NCI-H187 treated with DMSO at 0.1 percent for 48 hours (cell line): ENCODE results near the gene ADAD1.
"Not testable (repeated sequence)": the region's sequence is repeated elsewhere in the genome, so short reads cannot be mapped to it uniquely, and the experiment has no call there.

Source experiments
- DNase-seq: peaks from one replicate; lab custom pipeline; 2025; lab: John Stamatoyannopoulos, UW

The ADAD1 gene

DNA sequence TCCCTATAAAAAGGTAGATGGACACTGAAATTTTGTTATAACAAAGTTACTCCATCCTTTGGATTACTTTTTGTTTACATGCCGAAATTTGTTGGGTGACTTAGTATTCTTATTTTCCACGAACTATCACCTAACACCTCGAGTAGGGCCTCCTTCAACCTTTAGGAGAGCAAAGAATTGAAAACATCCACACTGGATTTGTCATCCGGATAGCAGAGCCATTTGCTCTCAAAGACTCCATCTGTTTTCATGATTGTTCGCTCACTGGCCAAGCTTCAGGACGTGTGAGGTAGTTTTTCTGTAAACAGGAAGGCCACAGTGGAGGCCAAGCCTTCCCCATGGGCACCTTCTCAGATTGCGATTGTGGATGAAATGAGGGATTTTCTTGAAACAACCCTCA is at the start of gene ADAD1:
ADAD1 (plus strand) TSS at position 301 of the 400 bp plus-strand sequence. CDS start 1,059 bp downstream, outside the sequence.
- no peak for DNase-seq

DNA sequence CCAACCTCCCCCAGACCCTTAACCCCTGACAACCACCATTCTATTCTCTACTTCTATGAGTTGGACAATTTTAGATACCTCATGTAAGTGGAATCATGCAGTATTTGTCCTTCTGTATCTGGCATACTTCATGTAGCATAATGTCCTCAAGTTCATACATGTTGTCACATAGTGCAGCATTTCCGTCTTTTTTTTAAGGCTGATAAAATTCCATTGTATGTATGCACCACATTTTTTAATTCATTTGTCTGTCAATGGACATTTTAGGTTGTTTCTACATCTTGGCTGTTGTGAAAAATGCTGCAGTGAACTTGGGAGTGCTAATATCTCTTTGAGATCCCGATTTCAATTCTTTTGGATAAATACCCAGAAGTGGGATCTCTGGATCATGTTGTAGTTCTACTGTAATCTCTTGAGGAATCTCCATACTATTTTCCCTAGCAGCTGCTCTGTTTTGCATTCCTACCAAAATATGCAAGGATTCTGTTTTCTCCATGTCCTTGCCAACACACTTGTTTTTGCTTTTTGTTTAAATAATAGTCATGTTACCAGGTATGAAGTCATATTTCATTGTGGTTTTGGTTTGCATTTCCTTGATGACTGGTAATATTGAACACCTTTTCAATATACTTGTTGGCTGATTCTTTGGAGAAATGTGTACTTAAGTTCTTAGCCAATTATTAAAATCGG is 48.8 kb upstream of the ADAD1 start:
- no peak for DNase-seq

- no peak for DNase-seq
These were observed 47.6 kb upstream of the ADAD1 start for GRCh38 chr4:122331195-122331594.

DNA sequence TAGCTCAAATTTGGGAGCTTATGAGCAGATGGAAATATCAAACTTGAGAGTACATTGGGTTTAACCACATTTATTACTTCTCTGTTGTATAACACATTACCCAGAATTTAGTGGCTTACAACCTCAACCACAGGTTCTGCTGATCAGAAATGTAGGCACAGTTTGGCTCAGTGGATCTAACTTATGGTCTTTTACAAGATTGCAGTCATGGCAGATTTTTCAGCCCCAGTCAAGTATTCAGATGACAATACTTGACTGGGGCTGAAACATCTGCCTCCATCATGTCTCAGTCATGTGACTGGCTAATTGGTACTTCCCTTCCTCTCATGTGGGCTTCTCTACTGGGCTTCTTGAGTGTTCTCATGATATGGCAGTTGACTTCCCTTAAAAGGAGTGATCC is 44.0 kb upstream of the ADAD1 start:
- DNase-seq = no peak

DNA sequence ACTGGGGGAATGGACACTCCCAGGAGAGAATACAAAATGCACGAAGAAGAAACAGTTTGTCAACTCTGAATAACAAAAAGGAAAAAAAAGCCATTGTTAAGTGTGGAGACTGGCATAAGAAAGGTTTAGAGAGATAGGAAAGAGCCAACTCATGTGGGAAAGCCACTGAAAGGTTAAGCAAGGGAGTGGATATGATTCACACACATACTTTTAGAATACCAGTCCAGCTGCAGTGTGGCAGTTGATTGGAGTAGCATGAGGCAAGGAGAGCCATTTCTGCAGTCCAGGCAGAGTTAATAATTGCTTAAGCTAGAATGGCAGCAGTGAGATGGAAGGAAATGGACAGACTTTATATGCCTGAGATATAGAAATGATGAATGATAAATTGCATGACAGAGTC is 36.9 kb upstream of the ADAD1 start:
- no peak for DNase-seq

DNA sequence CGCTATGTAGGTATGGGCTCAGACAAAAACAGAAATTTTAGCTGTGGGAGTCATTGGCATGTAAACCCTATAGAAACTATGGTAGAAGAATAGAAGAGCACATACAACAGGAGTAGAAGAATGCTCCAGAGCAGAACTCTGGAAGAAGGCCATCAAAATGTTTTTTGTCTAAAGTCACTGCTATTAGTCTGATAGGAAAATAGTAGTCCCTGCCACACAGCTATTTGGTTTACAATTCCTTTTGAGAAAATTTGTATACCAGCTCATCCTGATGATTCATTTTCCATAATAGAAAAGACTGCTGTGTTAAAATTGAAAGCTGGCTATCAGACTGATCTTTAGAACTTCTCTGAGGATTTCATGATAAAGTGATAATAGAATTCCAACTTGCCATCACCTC is 32.8 kb upstream of the ADAD1 start:
- no peak for DNase-seq

DNA sequence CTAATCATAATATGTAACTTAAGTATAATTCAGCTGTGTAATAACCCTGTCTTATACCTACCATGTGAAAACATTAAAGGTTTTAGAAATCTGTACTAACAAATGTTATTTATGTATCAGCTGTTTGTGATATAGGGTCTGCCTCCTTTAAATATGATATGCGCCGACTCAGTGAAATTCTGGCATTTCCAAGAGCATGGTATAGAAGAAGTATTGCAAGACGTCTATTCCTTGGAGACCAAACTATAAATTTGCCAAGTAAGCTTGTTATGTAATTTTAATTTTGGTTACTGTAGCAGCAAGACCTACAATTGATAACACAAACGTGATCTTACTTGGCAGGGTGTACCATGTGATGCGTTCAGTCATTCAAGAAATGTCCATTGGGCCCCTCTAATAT is 32.3 kb upstream of the ADAD1 start:
- DNase-seq = no peak

- DNase-seq = no peak
These were observed 22.4 kb upstream of the ADAD1 start for GRCh38 chr4:122356317-122356808.

DNA sequence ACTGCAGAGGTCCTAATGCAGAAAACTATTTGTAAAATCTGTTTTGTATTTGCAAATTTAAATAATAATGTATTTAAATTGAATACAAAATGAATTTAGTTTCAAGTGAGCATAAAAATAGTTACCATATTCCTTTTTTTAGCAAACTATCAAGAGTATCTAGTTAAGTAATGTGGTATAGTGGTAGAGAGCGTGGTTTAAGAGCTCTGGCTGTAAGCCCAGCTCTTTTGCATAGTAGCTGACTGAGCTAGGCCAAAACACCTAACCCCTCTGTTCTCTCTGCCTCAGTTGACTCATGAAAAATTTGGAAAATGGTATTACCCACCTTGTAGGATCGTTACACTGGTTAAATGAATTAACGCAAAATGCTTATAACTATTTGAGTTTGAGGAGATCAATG is 18.1 kb upstream of the ADAD1 start:
- no peak for DNase-seq

DNA sequence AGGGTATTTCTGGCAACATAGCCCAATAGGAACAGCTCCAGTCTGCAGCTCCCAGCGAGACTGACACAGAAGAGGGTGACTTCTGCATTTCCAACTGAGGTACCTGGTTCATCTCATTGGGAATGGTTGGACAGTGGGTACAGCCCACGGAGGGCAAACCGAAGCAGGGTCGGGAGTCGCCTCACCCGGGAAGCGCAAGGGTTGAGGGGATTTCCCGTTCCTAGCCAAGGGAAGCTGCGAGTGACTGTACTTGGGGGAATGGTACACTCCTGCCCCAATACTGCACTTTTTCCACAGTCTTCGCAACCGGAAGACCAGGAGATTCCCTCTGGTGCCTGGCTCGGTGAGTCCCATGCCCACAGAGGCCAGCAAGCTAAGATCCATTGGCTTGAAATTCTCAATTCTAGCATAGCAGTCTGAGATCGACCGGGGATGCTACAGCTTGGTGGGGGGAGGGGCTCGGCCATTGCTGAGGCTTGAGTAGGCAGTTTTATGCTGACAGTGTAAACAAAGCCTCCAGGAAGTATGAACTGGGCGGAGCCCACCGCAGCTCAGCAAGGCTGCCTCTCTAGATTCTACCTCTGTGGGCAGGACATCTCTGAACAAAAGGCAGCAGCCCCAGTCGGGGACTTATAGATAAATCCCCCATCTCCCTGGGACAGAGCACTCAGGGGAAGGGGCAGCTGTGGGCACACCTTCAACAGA is 14.0 kb upstream of the ADAD1 start:
- no peak for DNase-seq

GRCh38 chr4:122368786-122369185 is 10.0 kb upstream of the ADAD1 start:
- DNase-seq = not testable (repeated sequence)

DNA sequence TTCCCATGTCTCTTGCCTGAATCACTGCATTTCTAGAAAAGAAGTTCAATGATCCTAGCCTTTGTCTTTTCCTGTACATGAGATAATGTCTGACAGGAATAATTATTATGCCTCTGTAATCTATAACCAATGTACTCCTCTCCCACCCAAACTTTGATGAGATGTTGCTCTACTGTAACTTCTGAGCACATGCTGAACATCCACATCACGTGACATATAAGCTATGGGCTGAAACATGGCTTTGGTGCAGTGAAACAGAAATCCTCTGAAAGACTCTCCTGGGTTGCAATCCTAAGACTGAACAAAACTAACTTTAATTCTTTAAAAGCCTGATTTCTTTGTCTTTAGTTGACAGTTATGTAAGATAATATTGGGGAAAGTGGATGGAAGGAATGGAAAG is 1.5 kb upstream of the ADAD1 start:
- no peak for DNase-seq

GRCh38 chr4:122379239-122379638 is 428 bp downstream of the ADAD1 start:
- DNase-seq = no peak

DNA sequence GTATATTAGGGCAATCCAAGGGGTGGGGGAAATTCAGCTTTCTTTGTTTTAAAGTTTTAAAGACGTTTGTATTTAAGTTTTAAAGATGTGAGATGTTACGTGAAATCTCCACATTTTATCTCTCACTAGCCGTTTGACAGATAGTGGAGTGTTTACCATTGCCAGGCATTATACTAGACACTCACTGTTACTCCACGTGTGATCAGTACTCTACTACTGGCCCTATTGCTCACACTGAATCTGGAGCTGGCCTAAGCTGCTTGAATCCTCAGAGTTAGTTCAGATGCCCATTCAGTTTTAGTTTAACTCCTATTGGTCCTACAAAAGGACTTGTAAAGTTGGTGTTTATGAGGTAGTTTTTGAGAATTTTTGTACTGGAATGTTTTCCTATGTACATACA is 4.5 kb downstream of the ADAD1 start:
- DNase-seq = no peak

DNA sequence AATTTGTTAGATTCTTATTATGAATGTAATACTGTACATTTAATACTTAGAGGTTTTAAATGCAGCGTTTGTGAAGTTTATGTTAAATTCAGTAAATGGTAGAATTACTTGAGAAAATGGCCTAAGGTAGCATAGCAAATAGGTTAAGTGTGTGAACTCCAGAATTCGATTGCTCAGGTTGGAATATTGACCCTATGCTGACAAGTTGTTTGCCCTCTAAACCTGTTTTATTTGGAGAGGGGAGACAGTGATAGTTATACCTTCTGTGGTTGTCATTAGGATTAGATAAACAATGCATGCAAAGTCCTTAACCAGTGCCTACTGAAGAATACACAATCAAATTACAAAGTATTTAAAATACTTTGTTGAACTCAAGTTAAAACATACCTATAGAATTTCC is 5.4 kb downstream of the ADAD1 start:
- DNase-seq = no peak

DNA sequence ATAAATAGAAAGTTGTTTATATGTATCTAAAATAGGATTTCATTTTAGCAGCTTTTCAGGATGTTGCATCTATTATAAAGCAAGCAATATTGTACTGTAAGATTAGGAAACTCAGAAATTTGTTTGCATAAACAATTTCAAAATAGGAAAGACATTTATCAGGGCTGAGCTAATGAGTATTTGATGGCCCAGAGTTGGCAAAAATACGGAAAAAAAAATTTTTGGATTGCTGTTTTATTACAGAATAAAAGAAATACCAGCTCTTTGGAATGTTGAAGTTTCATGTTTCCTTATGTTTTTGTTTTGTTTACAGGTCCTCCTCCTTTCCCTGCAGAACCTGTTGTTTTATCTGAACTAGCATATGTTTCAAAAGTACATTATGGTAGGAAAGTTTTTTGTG is 14.5 kb downstream of the ADAD1 start:
- DNase-seq = no peak

DNA sequence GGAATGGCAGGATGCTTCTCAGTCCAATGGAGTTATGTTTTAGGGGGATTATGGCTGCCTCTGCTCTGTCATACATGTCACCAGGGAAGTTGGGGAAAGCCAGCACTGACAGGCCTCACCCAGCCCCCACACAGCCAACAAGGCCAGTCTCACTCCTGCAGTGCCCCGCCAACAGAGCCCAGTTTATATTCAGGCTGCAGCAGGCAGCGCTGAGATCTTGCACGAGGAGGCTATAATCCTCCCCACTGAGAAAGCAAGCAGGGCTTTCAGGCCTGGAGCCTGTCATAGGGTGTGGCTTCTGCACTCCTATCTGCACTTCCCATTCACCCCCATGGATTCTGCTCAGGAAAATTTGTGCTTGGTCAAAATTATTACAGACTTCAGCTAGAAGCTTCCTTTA is 25.1 kb downstream of the ADAD1 start:
- no peak for DNase-seq

DNA sequence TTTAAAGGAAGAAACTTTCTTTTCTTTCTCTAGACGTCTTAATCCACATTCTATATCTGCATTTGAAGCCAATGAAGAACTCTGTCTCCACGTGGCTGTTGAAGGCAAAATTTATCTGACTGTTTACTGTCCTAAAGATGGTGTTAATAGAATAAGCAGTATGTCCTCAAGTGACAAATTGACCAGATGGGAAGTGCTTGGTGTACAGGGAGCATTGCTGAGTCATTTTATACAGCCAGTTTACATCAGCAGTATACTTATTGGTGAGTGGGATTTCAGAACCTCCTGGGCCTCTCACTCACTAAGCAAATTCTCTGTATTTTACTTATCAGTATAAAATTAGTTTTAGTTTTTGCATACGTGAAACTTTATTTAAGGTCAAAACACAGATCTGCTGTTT is 33.7 kb downstream of the ADAD1 start:
- DNase-seq = no peak

DNA sequence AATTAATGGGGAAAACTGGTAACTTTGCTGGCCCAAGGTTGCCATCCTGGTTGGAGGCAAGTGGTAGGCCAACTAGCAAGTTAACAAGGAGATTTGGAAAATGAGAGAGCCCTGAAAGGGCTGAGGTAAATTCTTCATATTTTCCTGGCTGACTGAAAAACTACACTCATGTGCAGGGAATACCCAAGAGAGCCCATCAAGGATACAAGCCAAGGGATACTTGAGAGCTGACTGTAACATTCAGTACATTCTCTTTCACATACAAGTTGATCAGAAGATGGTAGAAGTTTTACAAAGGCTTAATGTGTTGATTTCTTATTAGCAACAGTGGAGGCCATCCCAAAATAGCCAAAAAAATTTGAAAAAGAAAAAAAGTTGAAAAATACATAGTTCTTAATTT is 44.4 kb downstream of the ADAD1 start:
- no peak for DNase-seq

DNA sequence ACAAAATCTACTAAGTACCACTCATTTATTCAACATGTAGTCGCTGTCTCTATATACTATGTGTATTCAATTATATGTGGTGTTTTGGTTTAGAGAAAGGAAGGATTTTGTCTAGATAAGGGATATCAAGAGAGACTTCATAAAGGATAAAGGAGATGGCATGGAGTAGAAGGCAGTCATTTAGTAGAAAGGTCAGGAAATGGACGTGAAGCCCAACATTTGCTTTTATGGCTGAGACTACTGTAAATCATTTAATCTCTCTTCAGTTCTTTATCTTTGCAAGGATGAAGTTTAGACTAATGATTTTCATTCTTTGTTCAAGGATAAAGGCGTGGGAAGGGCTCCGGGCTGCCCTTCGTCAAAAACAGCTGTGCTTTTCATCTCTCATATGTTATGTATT is 52.5 kb downstream of the ADAD1 start:
- no peak for DNase-seq

DNA sequence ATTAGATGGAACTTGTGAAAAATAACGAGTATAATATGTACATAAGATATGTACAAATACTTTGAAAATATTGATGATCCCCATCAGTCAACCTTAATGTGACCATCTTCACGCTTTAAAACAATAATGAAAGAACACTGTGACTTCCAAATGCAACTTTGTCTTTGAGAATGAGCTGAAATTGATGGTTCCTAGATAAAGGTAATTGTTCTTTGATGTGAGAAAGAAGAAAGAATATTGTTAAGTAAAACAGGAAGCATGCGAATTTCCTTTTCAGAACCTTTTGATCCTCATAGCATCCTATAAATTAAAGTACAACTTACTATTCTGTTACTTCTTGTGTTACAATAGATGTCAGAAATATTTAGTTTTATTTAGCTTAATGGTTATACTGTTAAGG is 55.5 kb downstream of the ADAD1 start:
- no peak for DNase-seq

GRCh38 chr4:122450847-122451246 is 72.0 kb downstream of the ADAD1 start:
- no peak for DNase-seq

DNA sequence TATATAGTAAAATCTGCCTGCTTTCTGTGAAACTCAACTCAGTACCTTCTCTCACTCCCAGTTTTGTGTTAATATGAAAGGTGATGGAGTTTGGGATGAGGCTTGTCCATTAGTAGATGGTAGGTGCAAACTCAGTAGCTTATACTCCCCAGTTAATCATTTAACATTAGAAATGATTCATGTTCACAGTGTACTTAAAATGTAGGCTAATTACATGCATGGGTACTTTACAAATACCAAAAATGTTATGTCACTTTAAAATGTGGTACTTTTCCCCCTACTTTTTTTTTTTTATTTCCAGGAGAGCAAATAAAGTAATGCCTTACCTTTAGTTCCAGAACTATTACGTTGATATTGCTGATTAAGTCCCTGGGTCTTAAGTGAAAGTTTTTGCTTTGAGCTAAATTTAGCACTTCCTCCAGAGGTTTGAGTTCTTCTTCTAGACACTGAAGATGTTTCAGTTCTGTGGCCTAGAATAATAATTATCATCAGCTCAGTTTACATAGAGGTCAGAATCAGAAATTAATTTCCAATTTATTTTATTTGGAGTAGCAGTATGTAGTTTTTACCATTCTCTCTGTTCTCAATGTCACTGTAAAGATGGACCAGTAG is 74.7 kb downstream of the ADAD1 start:
- no peak for DNase-seq
